Stimulated activated CD8-positive, alpha-beta memory T cell treated with anti-CD3 and anti-CD28 coated beads, Interleukin-2, amount 100 ng/mL, for 48 hours (primary cell): ENCODE data around the gene NFATC2IP.
"Not testable (repeated sequence)": the region's sequence is repeated elsewhere in the genome, so short reads cannot be mapped to it uniquely, and the experiment has no call there.

Experiments
- DNase-seq, 2 donors: peaks; one replicate each; pipeline ENCODE4 v3.0.0-alpha.2; 2020; ENCODE audit warnings: low read depth in 2 of 2

The NFATC2IP gene

DNA sequence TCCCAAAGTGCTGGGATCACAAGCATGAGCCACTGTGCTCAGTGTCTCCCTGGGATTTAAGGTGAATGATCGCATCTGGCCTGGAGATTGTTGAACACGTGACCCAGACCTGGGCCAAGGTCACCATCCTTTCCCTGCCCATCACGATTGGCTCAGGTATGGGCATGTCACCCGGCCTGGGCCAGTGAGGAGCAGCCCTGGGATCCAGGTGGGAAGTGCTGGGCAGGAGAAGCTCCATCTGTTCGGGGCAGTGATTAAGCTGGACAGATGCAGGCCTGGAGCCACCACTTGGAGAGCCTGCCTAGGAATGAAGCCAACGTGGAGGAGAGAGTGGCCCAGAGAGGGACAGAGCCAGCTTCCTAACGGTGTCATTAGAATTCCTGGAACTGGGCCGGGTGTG is 41.0 kb downstream of the NFATC2IP start:
- no peak for DNase-seq

DNA sequence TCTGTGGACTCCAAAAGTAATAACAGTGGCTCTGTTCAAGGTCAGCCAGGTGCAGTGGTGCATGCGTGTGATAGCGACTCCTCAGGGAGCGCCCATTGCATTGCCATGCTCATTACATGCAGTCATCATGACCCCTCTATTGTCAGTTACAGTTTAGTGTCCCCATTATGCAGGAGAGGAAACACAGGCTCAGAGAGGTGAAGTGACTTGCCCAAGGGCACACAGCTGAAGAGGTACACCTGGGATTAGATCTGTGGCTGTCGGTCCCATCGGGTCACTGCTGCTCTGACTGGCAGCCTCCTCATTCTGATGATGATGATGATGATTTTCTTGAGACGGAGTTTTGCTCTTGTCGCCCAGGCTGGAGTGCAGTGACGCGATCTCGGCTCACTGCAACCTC is 41.8 kb downstream of the NFATC2IP start:
- DNase-seq, result no peak

DNA sequence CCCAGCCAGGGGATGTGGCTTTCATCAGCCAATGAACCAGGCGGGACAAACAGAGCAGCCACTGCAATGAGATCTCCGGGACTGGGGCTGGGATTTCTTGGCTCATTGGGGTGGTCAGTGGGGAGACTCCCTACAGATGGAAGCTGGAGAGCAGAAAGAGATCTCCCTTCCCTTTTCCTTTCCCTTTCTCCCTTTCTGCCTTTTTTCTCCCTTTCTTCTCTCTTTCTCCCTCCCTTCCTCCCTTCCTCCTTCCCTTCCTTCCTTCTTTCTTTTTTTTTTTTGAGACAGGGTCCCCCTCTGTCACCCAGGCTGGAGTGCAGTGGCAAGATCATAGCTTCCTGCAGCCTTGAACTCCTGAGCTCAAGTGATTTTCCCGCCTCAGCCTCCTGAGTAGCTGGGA is 48.1 kb downstream of the NFATC2IP start:
- no peak for DNase-seq

DNA sequence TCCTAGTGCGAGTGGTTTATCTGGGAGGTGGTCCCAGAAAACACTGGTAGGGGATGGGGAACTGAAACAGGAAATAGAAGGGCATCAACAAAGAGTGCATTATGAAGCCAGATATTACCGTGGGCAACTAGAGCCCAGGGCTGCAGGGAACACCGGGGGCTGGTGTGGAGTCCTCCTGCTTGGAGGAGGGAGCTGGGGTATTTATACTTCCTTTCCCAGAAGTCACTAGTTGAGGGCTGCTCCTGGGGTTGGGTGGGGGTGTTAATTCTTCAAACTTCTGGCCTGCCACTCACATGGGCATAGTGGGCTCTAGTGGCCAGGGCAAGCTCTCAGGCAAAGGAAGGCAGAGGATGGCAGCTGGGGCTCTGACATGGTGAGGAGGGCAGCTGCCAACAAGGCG is 48.8 kb downstream of the NFATC2IP start:
- no peak for DNase-seq

DNA sequence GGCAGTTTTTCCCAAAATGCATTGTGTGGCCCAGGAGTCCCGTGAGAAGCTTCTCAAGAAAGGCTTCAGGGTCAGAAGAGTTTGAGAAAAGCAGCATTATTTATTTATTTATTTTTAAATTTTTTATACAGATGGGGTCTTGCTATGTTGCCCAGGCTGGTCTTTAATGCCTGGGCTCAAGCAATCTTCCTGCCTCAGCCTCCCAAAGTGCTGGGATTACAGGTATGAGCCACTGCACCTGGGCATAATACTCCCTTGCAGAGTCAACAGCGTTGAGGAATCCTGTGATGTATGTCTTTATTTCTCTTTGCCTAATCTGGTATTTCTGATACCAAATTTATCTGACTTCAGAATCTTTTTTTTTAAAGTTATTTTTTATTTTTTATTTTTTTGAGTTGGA is 49.3 kb downstream of the NFATC2IP start:
- DNase-seq, result no peak

DNA sequence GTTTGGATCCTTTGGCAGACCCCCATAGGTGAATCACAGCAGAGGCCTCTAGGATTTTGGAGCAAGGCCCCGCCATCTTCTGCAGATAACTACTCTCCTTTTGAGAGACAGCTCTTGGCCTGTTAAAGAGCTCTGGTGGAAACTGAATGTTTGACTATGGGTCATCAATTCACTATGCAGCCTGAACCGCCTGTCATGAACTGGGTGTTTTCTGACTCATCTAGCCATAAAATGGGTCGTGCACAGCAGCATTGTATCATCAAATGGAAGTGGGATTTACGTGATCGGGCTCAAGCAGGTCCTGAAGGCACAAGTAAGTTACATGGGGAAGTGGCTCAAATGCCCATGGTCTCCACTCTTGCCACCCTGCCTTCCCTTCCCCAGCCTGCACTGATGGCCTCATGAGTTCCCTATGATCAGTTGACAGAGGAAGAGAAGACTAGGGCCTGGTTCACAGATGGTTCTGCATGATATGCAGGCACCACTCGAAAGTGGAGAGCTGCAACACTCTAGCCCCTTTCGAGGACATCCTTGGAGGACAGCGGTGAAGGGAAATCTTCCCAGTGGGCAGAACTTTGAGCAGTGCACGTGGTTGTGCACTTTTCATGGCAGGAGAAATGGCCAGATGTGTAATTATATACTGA is 53.9 kb downstream of the NFATC2IP start:
- DNase-seq, result not testable (repeated sequence)

DNA sequence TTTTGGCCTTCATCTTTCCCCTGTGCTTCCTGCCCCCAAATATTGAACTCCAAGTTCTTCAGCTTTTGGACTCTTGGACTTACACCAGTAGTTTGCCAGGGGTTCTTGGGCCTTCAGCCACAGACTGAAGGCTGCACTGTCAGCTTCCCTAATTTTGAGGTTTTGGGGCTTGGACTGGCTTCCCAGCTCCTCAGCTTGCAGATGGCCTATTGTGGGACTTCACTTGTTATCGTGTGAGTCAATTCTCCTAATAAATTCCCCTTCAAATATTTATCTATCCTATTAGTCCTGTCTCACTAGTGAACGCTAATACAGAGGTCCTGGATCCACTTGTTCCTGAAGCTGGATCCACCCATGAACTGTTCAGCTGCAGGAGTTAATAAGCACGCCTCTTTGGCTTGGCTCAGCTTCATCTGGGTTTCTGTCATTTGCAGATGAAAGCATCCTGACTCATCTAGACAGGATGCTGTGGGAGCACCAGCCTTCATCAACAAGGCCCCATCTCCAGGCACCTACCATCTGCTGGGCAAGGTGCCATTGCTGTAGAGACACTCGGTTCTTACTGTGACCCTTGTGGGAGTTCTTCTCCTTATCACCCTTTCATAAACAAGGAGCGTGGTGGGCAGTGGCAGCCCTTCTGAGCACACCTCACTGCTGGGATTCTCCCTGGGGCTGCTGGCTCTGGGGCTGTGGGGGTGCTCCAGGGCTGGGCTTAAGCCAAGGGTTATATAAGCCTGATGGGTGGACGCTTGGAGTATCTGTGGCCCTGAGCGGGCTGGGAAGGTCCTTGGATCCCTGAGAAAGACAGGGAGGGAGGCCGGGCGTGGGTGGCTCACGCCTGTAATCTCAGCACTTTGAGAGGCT is 57.2 kb downstream of the NFATC2IP start:
- peak; percentile 42 to 66 for DNase-seq

DNA sequence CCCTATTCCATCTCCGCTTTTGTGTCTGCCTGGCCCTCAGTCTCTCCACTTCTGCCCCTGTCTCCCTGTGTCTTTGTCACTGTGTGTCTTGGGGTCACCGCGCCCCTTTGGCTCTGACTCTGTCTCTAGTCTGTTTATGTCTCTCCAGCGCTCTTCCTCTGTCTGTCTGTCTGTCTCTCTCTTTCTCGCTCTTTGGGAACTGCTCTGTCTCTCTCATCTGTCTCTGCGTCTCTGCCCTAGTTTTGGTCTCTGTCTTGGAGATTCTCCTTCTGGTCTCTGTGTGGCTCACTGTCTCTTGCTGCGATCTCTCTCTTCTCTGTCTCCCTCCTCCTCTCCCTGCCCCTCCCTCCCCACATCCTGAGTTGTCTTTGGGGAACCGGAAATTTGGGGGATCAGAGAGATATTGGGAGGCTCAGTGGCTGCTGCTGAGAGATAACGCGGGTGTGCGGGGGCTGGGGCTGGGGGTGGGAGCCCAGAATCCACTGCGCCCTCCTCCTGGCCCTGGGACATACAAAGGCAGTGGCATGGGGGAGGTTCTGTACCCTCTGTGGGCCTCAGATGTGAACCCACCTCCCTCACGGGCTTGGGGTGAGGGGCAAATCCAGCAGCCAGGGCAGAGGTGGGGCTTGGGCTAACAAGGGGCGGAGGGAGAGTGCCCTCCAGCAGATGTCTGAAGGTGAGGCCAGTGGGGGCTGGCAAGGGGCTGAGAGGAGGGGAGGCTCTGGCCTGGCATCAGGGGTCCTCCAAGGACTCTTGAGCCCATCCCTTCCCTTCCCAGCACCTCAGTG is 58.5 kb downstream of the NFATC2IP start:
- peak in 1 of 2 donors; percentile 51 for DNase-seq

DNA sequence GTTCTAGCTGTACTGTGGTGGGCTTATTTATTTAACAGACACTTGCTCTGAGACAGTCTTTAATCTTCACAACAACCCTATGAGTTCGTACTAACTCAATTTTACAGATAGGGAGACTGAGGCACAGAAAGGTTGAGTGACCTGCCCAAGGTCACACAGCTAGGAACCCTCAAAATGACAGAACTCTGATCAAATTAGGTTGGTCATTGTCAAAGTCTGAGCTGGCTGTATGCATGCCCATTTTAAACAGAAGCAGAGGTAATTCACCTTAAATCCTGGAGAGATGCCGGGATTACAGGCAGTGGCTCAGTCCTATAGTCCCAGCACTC is 59.1 kb downstream of the NFATC2IP start:
- no peak for DNase-seq

DNA sequence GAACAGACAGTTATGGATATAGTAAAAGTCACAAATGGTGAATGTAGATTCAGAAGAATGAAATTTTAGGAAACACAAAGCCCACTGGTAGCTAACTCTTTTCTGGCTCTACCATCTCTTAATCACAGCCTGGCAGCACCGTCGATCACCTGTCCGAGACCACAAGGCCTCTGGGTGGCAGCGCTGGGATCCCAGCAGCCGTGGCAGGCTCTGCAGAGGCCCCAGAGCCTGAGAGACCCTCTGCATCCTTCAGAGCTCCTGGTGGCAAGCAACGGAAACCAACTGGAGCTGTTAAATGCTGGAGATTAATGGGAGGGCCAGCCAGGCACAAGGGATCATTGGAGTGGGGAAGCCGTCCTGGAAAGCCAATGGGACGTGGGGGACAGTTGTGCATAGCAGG is 60.4 kb downstream of the NFATC2IP start:
- DNase-seq, result no peak

DNA sequence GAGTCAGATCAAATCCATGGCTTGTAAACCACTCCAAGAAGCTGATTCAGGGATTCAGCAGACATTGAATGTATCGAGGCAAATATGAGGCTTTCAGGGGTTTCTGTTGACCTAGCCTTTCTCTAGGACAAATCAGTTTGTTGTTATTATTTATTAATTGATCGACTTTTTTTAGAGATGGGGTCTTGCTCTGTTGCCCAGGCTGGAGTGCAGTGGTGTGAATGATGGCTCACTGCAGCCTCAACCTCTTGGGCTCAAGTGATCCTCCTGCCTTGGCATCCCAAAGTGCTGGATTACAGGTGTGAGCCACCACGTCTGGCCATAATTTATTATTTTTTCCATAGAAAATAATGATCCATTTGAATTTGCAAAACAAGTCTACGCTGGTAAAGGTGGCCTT is 61.1 kb downstream of the NFATC2IP start:
- DNase-seq, result no peak

DNA sequence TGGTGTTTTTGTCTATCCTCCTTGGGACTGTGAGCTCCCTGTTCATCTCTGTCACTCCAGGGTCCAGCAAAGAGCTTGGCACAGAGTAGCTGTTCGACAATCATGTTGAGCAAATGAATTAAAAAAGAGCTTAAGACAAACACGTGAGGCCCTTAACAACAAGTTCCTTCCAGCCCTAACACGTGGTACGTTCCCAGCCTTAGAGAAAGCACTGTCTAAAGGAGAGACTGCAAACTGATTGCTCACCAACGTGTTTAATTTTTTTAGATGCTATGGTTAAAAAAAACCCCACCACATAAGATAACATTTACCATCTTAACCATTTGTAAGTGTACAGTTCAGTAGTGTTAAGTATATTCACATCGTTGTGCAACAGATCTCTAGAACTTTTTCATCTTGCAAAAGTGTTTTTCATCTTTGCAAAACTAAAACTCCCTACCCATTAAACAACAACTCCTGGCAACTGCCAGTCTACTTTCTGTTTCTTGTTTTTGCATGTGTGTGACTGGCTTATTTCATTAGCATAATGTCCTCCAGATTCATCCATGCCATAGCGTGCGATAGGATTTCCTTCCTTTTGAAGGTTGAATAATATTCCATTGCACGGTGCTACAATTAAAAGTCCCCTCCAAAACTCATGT is 62.3 kb downstream of the NFATC2IP start:
- DNase-seq, result no peak

DNA sequence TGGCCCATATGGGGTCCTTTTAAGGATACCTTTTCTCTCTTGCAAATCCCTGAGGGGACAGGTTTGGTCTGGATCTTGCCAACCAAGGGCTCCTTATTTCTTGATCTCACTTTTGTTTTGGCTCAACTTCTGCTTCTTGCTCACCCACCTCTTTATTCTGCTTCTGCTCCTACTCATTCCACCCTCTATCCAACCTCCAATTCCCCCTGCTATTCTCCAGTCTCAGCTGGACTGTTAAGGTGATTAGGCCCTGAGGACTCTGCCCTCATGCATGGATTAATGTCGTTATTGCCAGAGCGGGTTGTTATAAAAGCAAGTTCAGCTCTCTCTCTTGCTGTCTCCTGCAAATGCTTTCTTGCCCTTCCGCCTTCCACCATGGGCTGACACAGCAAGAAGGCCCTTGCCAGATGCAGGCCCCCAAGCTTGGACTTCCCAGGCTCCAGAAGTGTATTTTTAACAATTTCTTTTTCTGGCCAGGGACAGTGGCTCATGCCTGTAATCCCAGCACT is 63.9 kb downstream of the NFATC2IP start:
- DNase-seq, result no peak
